ENCODE measurements around the gene ARHGAP9.
"Not testable (repeated sequence)": the region's sequence is repeated elsewhere in the genome, so short reads cannot be mapped to it uniquely, and the experiment has no call there.

ARHGAP9 gene

DNA sequence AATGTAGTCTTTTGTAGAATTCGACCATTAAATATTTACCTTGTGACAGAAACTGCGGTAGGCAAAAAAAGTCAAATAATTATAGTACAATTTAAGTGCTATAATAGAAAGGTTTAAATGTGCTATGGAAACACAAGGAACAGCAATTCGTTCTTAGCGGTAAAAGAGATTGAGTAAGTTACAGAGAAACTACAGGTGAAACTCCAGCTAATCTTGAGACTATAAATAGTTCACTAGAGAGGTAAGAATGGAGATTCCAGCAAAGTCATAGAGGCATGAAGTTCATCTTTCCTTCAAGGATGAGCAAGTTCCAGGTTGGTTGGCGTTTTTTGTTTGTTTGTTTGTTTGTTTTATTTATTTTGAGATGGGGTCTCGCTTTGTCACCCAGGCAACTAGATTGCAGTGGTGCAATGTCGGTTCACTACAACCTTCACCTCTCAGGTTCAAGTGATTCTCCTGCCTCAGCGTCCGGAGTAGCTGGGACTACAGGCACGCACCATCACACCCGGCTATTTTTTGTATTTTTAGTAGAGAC is 47.9 kb downstream of the ARHGAP9 start:
- DNase-seq, result no peak

- DNase-seq, result peak; percentile 92 to 93
Observed at GRCh38 chr12:57430931-57431566, 48.6 kb downstream of the ARHGAP9 start, which contains the start of gene R3HDM2. TSS of gene R3HDM2 (minus strand) at chr12:57431043. CDS start at chr12:57310428, 120,615 bp downstream.

- peak; percentile 27 to 37 for DNase-seq
Observed at GRCh38 chr12:57430112-57430930, 49.3 kb downstream of the ARHGAP9 start.

DNA sequence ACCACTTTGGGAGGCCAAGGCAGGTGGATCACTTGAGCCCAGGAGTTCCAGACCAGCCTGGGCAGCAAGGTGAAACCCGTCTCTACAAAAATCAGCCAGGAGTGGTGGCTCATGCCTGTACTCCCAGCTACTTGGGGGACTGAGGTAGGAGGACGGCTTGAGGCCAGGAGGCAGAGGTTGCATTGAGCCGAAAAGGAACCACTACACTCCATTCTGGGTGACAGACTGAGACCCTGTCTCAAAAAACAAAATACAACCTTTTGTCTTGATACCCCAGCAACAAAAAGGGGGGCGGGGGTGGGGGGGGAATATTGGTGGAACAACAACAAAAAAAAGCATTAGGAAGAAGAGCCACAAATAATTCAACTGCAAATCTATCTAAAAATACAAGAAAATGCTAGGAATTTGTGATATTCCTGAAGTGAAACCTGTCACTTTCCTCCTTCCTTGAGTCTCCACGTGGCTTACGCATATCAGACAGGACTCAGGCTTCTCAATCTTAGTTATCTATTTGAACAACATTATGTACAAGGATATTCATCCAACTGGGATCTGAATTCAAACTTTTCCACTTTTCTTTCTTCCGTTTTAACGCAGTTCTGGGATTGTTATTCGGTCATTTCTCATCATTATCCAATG is 50.1 kb downstream of the ARHGAP9 start:
- DNase-seq, result no peak

GRCh38 chr12:57428965-57429364 is 50.7 kb downstream of the ARHGAP9 start:
- DNase-seq, result no peak

DNA sequence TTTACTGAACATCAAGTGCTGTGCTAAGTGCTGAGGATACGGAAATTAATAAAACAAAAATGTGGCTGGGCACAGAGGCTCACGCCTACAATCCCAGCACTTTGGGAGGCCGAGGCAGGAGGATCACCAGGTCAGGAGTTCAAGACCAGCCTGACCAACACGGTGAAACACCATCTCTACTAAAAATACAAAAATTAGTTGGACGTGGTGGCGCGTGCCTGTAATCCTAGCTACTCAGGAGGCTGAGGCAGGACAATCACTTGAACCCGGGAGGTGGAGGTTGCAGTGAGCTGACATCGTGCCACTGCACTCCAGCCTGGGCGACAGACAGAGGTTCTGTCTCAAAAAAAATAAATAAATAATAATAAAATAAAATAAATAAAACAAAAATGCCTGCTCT is 52.7 kb downstream of the ARHGAP9 start:
- not testable (repeated sequence) for DNase-seq

Measured in activated CD4-positive, alpha-beta T cell treated with anti-CD3 and anti-CD28 coated beads, Interleukin-2, amount 50 U/mL, for 4 hours (primary cell).